ENCODE results near the gene ZNF469. TPM values are rescaled to one million over a fixed set of nuclear protein-coding genes. Genes with fewer than 3 reads are reported as not detected.
A peak's percentile ranks its signal among the peaks of the same experiment; 100 is the strongest.
"Not testable (repeated sequence)": the region's sequence is repeated elsewhere in the genome, so short reads cannot be mapped to it uniquely, and the experiment has no call there.

The ZNF469 gene
- total and polyA plus RNA-seq, 9 of the 15 experiments (the other 6 are each of a cell fraction or from before 2014, with no cell fraction given) = 0.01 to 0.04 TPM; not detected in 7

DNA sequence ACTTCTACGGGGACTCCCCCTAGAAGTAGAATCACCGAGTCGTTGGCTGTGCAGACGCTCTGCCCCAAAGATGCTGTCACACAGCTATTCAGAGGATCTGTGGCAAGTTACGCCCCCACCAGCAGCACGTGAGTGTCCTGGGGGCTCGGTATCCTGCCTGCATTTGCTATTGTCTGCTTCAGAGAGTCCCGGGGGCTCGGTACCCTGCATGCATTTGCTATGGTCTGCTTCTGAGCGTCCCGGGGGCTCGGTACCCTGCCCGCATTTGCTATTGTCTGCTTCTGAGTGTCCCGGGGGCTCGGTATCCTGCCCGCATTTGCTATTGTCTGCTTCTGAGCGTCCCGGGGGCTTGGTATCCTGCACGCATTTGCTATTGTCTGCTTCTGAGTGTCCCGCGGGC, 23.8 kb upstream of the ZNF469 start (continued):
- TF ChIP-seq, protein P1, sequence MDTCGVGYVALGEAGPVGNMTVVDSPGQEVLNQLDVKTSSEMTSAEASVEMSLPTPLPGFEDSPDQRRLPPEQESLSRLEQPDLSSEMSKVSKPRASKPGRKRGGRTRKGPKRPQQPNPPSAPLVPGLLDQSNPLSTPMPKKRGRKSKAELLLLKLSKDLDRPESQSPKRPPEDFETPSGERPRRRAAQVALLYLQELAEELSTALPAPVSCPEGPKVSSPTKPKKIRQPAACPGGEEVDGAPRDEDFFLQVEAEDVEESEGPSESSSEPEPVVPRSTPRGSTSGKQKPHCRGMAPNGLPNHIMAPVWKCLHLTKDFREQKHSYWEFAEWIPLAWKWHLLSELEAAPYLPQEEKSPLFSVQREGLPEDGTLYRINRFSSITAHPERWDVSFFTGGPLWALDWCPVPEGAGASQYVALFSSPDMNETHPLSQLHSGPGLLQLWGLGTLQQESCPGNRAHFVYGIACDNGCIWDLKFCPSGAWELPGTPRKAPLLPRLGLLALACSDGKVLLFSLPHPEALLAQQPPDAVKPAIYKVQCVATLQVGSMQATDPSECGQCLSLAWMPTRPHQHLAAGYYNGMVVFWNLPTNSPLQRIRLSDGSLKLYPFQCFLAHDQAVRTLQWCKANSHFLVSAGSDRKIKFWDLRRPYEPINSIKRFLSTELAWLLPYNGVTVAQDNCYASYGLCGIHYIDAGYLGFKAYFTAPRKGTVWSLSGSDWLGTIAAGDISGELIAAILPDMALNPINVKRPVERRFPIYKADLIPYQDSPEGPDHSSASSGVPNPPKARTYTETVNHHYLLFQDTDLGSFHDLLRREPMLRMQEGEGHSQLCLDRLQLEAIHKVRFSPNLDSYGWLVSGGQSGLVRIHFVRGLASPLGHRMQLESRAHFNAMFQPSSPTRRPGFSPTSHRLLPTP (IDR thresholded peaks at IDR 0.05; ENCODE audit: borderline replicate concordance, extremely low read depth, insufficient read length) = no peak
- no peak for TF ChIP-seq SMAD2 (IDR thresholded peaks at IDR 0.05; ENCODE audit: low read depth, low read length)
- TF ChIP-seq ZFP36 (IDR thresholded peaks at IDR 0.05; ENCODE audit: low read depth, low read length, partially characterized antibody) = peak; percentile 60
- TF ChIP-seq, protein P2, sequence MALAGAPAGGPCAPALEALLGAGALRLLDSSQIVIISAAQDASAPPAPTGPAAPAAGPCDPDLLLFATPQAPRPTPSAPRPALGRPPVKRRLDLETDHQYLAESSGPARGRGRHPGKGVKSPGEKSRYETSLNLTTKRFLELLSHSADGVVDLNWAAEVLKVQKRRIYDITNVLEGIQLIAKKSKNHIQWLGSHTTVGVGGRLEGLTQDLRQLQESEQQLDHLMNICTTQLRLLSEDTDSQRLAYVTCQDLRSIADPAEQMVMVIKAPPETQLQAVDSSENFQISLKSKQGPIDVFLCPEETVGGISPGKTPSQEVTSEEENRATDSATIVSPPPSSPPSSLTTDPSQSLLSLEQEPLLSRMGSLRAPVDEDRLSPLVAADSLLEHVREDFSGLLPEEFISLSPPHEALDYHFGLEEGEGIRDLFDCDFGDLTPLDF (CRISPR knock-in tag; IDR thresholded peaks at IDR 0.05) = no peak
- TF ChIP-seq TAF1 (IDR thresholded peaks at IDR 0.05; ENCODE audit: control insufficient read depth, extremely low read depth, insufficient read depth, low read length, severe bottlenecking) = no peak
- no peak for TF ChIP-seq HNRNPLL (IDR thresholded peaks at IDR 0.05; ENCODE audit: low read depth, low read length, poor library complexity, severe bottlenecking)
- TF ChIP-seq COPS2 (conservative IDR thresholded peaks at IDR 0.05) = no peak
- TF ChIP-seq CREM (IDR thresholded peaks at IDR 0.05; ENCODE audit: low read depth) = no peak
- TF ChIP-seq BHLHE40 (IDR thresholded peaks at IDR 0.05; ENCODE audit: low read length) = peak; percentile 22; the same call in 1 of the 2 replicates

DNA sequence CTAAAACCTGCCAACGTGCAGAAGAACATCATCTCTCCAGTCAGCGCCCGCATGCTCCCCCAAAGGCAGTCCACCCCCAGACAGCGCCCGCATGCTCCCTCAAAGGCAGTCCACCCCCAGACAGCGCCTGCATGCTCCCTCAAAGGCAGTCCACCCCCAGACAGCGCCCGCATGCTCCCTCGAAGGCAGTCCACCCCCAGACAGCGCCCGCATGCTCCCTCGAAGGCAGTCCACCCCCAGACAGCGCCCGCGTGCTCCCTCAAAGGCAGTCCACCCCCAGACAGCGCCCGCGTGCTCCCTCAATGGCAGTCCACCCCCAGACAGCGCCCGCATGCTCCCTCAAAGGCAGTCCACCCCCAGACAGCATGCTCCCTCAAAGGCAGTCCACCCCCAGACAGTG, 22.4 kb upstream of the ZNF469 start:
- CTCF ChIA-PET (ENCODE audit: low intra/inter-chr PET ratio); DNase-seq (ENCODE audit: extremely low read depth in 1 of 4, low spot score in 3 of 4); H3K9me1 ChIP-seq (ENCODE audit: control insufficient read depth, insufficient read depth, low read length); POLR2A ChIA-PET; H4K20me1 ChIP-seq (replicated peaks; ENCODE audit: control insufficient read depth, insufficient read depth, low read length); H3K27ac ChIP-seq (ENCODE audit: extremely low read depth, low read depth, low read length); H3K9me3 ChIP-seq (replicated peaks; ENCODE audit: control insufficient read depth, insufficient read depth, low read depth, low read length); H3K9ac ChIP-seq (ENCODE audit: insufficient read depth in 1 of 2, low read depth in 2 of 2, low read length in 2 of 2); FAIRE-seq; H3K79me2 ChIP-seq (ENCODE audit: control insufficient read depth, insufficient read depth, low read length); ATAC-seq; H3K36me3 ChIP-seq (ENCODE audit: control insufficient read depth, insufficient read depth, low read length); intact Hi-C loops (cut with micrococcal nuclease); in situ Hi-C loops (cut with MboI); H3K4me3 ChIP-seq; H3K4me2 ChIP-seq (ENCODE audit: insufficient read depth, low read length); BruUV-seq (replicated peaks); H2AFZ ChIP-seq (ENCODE audit: low read depth, low read length): not testable (repeated sequence)
- Histone ChIP-seq H3K4me1 (replicated peaks in 1 of 2; ENCODE audit: control insufficient read depth in 2 of 2, insufficient read depth in 2 of 2, low read length in 2 of 2) (peaks cover 0 to 22% of the 10 kb centered on the region in 2 experiments; a peak in 2 of 5 replicates), H3K27me3 (ENCODE audit: control insufficient read depth in 2 of 2, insufficient read depth in 2 of 2, low read length in 2 of 2) (peaks cover 26 to 56% of the 10 kb centered on the region in 2 experiments)
- WGBS (ENCODE audit: insufficient coverage, low coverage, missing lambda C conversion rate) = 3% methylated on average over 8 of the region's 20 CpGs

Data from K562 (cell line).